Tibial nerve (tissue), 4 donors: ENCODE measurements around the gene TBC1D20. TPM values are rescaled to one million over a fixed set of nuclear protein-coding genes. Genes with fewer than 3 reads are reported as not detected.

Experiments used
- DNase-seq, 2 donors: peaks; one replicate each; pipeline ENCODE4 v3.0.0-alpha.2; 2019; ENCODE audit warnings: low spot score in 2 of 2
- H3K27ac ChIP-seq, 4 donors: fragments of 200-600 bp; sonication (generic) in 3 of 4; one replicate each; pipeline ENCODE4 v1.5.1; 2017 to 2019; ENCODE audit warnings: mild to moderate bottlenecking in 1 of 4
- H3K27me3 ChIP-seq, 2 donors: fragments of 200-600 bp; sonication (generic) in 1 of 2; one replicate each; pipeline versions ENCODE4 v1.5.1 to v1.6.0; 2017 to 2019
- H3K36me3 ChIP-seq, 3 donors: fragments of 200-600 bp; sonication (generic); one replicate each; pipeline ENCODE4 v1.5.1; 2018 to 2019
- H3K4me1 ChIP-seq, 4 donors: fragments of 200-600 bp; sonication (generic) in 3 of 4; one replicate each; pipeline ENCODE4 v1.5.1; 2017 to 2019
- H3K4me3 ChIP-seq, 4 donors: fragments of 200-600 bp; sonication (generic) in 3 of 4; one replicate each; pipeline ENCODE4 v1.5.1; 2017 to 2019; ENCODE audit warnings: mild to moderate bottlenecking in 1 of 4, moderate library complexity in 1 of 4
- H3K9me3 ChIP-seq, 4 donors: fragments of 200-600 bp; sonication (generic) in 3 of 4; one replicate each; pipeline ENCODE4 v1.5.1; 2017 to 2019
- EP300 ChIP-seq, 2 donors: sonication (generic); formaldehyde crosslinking; IDR thresholded peaks; one replicate each; pipeline ENCODE4 v1.6.1; 2017; ENCODE audit warnings: antibody characterized with exemption in 2 of 2, mild to moderate bottlenecking in 1 of 2
- POLR2A ChIP-seq, 2 donors: fragments of 450-650 bp; IDR thresholded peaks; one replicate each; pipeline ENCODE4 v1.6.1; 2017; ENCODE audit warnings: antibody characterized with exemption in 2 of 2, mild to moderate bottlenecking in 2 of 2, moderate library complexity in 2 of 2
- WGBS, 2 donors: methylation state at CpG; one replicate each; pipeline ENCODE4 v1.1.5; 2018; 5-methylcytosine and 5-hydroxymethylcytosine counted together
- total RNA-seq, 4 donors: library from RNA; depleted of rRNA; stranded (reverse); fragments of >200 nt; gene quantifications; one replicate each; pipeline ENCODE4 v1.1.0, GENCODE V29; 2016
- TF ChIP-seq, protein P1 (sequence below), 5 experiments: fragments of 200-600 bp in 3 of 5; fragments of 450-650 bp in 2 of 5; sonication (generic) in 3 of 5; IDR thresholded peaks; one replicate each; pipeline ENCODE4 v1.5.1; 2016 to 2019; ENCODE audit warnings: antibody characterized with exemption in 5 of 5, mild to moderate bottlenecking in 3 of 5, moderate library complexity in 2 of 5

TBC1D20 gene
- total RNA-seq, 4 donors from 2014 or later = 38.5 to 52.0 (median 44.3) TPM

DNA sequence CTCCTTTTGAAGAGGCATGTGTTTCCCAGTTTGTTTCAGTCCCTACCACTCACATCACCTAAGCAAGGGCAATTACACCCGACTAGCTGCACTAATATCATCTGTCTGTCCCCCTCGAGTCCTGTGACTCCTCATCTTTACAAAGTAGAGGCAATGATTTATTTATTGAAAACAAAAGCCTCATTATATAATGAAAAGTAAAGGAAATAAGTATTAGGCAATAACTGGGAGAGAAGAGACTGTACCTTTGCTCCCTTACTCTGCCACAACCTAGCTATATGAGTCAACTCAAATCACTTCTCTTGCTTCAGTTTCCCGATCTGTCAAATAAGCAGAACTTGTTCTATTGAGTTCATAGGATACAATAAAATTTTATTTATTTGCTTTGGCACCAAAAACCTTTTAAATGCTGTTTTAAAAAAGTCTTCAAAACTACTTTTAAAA is 42.3 kb upstream of the TBC1D20 start:
- Histone ChIP-seq H3K9me3 (no peaks in the 10 kb centered on the region), H3K4me3 (no peak overlapping the region), H3K4me1 (peaks cover 0 to 2% (median 0%) of the 10 kb centered on the region in 4 donors), H3K27me3 (no peaks in the 10 kb centered on the region), H3K27ac (no peak overlapping the region), H3K36me3 (peaks cover 0 to 76% (median 8%) of the 10 kb centered on the region in 3 donors)
- TF ChIP-seq EP300 (IDR thresholded peaks at IDR 0.05) (no peak), POLR2A (IDR thresholded peaks at IDR 0.05) (no peak)
- TF ChIP-seq, protein P1, sequence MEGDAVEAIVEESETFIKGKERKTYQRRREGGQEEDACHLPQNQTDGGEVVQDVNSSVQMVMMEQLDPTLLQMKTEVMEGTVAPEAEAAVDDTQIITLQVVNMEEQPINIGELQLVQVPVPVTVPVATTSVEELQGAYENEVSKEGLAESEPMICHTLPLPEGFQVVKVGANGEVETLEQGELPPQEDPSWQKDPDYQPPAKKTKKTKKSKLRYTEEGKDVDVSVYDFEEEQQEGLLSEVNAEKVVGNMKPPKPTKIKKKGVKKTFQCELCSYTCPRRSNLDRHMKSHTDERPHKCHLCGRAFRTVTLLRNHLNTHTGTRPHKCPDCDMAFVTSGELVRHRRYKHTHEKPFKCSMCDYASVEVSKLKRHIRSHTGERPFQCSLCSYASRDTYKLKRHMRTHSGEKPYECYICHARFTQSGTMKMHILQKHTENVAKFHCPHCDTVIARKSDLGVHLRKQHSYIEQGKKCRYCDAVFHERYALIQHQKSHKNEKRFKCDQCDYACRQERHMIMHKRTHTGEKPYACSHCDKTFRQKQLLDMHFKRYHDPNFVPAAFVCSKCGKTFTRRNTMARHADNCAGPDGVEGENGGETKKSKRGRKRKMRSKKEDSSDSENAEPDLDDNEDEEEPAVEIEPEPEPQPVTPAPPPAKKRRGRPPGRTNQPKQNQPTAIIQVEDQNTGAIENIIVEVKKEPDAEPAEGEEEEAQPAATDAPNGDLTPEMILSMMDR (IDR thresholded peaks at IDR 0.05) = no peak
- DNase-seq = no peak
- WGBS, 2 donors = 47 to 58% methylated on average over 3 of the region's 3 CpGs

DNA sequence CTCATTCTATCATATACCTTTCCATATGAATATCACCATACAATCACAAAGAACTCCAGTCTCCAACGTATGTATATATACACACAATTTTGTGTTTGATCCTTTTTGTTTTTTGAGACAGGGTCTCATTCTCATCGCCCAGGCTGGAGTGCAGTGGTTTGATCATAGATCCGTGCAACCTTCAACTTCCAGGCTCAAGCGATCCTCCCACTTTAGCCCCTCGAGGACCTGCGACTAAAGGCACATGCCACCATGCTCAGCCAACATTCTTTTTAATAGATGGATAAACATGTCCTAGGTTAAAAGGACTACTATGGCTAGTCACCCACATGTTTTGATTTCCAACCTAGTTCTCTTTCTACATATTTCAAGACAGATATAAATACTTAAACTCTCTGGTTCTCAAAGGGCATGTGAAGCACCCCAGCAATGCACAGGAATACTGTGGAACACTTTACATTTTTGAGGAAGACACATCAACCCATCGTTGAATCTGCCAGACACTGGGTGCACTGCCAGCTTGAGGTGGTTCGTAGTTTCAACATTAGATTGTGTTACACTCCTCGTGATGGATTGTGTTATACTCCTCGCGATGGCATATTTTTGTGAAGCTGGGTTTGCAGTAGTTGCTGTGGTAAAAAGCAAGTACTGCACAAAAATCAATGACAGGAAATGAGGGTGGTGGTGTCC is 40.9 kb upstream of the TBC1D20 start:
- Histone ChIP-seq H3K36me3 (peaks cover 0 to 91% (median 8%) of the 10 kb centered on the region in 3 donors), H3K4me3 (no peak overlapping the region), H3K27ac (no peak overlapping the region), H3K27me3 (no peaks in the 10 kb centered on the region), H3K9me3 (no peaks in the 10 kb centered on the region), H3K4me1 (peaks cover 0 to 2% (median 0%) of the 10 kb centered on the region in 4 donors)
- 92 to 93% methylated on average over 11 of the region's 11 CpGs for WGBS, 2 donors
- DNase-seq = no peak
- TF ChIP-seq POLR2A (IDR thresholded peaks at IDR 0.05) (no peak), EP300 (IDR thresholded peaks at IDR 0.05) (no peak)
- TF ChIP-seq, protein P1 (IDR thresholded peaks at IDR 0.05) = no peak

DNA sequence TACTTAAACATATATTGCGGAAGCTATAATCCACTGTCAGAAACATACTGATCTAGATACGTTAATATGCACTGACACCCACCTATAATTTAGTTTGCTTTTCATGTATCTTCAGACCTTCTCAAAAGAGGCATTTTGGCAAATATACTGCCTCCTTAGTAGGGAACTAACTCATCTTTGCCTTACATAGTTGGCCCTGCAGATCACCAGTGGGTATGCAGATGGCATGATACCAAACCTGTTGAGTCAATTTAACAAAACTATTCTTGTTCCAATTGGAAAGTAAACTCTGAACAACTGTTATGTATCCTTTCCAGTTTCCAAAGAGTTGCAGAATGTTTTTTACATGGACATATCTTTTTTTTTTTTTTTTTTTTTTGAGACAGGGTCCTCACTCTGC is 35.6 kb upstream of the TBC1D20 start:
- DNase-seq = no peak
- peaks cover 0 to 10% (median 0%) of the 10 kb centered on the region in 4 donors for H3K4me1 ChIP-seq
- H3K27ac ChIP-seq = no peak overlapping the region
- no peaks in the 10 kb centered on the region for H3K27me3 ChIP-seq
- 95 to 97% methylated on average over 2 of the region's 2 CpGs for WGBS, 2 donors
- H3K4me3 ChIP-seq = no peak overlapping the region
- H3K36me3 ChIP-seq = peaks cover 0 to 92% (median 6%) of the 10 kb centered on the region in 3 donors
- no peaks in the 10 kb centered on the region for H3K9me3 ChIP-seq
- TF ChIP-seq, protein P1 (IDR thresholded peaks at IDR 0.05) = no peak
- no peak for TF ChIP-seq POLR2A (IDR thresholded peaks at IDR 0.05)

DNA sequence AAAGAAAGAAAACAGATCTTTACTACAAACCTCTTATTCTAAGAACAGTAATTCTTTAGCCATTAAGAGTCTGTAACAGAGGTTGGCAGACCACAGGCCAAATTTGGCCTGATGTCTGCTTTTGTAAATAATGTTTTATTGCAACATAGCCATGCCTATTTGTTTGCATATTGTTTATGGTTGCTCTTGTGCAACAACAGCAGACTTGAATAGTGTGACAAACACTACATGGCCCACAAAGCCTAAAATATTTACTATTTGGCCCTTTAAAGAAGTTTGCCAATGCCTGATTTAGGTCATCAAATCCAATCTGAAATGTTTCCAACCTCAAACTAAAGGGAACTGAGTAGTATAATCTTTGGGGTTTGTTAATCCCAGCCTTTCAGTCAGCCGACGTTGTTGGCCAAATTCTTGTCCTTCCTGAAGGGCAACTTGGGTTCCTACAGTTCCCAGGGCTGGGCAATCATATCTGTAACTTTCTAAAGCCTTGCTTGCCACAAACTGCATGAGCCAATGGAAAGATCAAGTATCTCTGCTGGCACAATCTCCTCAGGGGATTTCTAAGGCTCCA is 33.9 kb upstream of the TBC1D20 start:
- no peak for TF ChIP-seq POLR2A (IDR thresholded peaks at IDR 0.05)
- Histone ChIP-seq H3K4me3 (no peak overlapping the region), H3K27ac (no peak overlapping the region), H3K4me1 (peaks cover 0 to 10% (median 0%) of the 10 kb centered on the region in 4 donors), H3K27me3 (no peaks in the 10 kb centered on the region), H3K36me3 (peaks cover 0 to 91% (median 6%) of the 10 kb centered on the region in 3 donors), H3K9me3 (no peaks in the 10 kb centered on the region)
- DNase-seq = no peak
- WGBS, 2 donors = 44 to 48% methylated on average over 2 of the region's 2 CpGs

DNA sequence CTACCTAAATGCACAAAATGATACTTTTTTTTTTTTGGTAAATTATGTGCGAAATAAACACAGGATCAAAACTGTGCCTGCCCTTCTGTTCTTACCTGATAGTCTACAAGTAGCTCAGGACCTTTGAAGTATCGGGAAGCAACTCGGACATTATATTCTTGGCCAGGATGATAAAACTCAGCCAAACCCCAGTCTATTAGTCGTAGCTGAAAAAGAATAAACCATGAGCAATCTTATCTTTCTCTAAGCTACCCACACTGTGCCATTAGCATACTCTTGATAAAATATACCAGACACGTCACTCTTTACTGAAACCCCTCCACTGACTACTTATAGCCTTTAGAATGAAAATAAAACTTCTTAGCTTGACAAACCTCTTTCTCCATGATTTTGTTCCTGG is 29.8 kb upstream of the TBC1D20 start:
- Histone ChIP-seq H3K27me3 (no peaks in the 10 kb centered on the region), H3K9me3 (no peaks in the 10 kb centered on the region), H3K4me3 (no peak overlapping the region), H3K27ac (no peak overlapping the region), H3K36me3 (peaks cover 0 to 94% (median 19%) of the 10 kb centered on the region in 3 donors), H3K4me1 (peaks cover 0 to 10% (median 0%) of the 10 kb centered on the region in 4 donors)
- no peak for DNase-seq
- 93 to 96% methylated on average over 5 of the region's 5 CpGs for WGBS, 2 donors
- TF ChIP-seq, protein P1 (IDR thresholded peaks at IDR 0.05) = no peak
- TF ChIP-seq EP300 (IDR thresholded peaks at IDR 0.05) (no peak), POLR2A (IDR thresholded peaks at IDR 0.05) (no peak)
